ENCODE data around the gene RAD52.

DNA sequence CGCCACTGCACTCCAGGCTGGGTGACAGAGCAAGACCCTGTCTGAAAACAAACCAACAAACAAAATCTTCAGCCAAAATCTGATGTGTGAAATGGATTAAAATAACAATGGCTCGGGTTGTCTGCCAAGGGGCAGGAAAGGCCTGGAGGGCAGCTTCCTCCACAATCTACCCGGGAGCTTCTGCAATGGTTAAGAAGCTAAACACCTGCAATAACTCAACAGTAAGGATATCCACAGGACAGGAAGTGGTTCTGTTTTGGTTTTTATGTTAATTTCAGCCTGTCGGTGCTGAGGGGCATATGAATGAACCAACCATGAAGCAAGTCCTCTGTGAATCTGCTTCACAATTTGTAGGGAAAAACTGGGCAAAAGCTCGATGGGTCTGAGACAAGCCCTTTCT lies 34.4 kb downstream of the RAD52 start:
- TF ChIP-seq, protein P1, sequence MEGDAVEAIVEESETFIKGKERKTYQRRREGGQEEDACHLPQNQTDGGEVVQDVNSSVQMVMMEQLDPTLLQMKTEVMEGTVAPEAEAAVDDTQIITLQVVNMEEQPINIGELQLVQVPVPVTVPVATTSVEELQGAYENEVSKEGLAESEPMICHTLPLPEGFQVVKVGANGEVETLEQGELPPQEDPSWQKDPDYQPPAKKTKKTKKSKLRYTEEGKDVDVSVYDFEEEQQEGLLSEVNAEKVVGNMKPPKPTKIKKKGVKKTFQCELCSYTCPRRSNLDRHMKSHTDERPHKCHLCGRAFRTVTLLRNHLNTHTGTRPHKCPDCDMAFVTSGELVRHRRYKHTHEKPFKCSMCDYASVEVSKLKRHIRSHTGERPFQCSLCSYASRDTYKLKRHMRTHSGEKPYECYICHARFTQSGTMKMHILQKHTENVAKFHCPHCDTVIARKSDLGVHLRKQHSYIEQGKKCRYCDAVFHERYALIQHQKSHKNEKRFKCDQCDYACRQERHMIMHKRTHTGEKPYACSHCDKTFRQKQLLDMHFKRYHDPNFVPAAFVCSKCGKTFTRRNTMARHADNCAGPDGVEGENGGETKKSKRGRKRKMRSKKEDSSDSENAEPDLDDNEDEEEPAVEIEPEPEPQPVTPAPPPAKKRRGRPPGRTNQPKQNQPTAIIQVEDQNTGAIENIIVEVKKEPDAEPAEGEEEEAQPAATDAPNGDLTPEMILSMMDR (conservative IDR thresholded peaks at IDR 0.05; ENCODE audit: low read depth, low read length): no peak
- TF ChIP-seq EZH2 (IDR thresholded peaks at IDR 0.05; ENCODE audit: borderline replicate concordance, low read depth, low read length, poor library complexity, severe bottlenecking): no peak

Measured in A673 (cell line).